IMR-90 (cell line): ENCODE measurements around the gene TANGO2. TPM values are rescaled to one million over a fixed set of nuclear protein-coding genes. Genes with fewer than 3 reads are reported as not detected.

Experiments
- ATAC-seq: fragments of 200-7000 bp; cut with Tn5 transposase; 2 replicates; pipeline ENCODE4 v1.9.1; 2020; ENCODE audit warnings: low read depth, mild to moderate bottlenecking, moderate library complexity
- BruUV-seq: library from RNA; stranded (reverse); fragments of 400-500 nt; replicated peaks from 2 replicates; lab custom pipeline; 2021; lab: Mats Ljungman, UMichigan
- CTCF ChIA-PET: fragments of 300-600 bp; formaldehyde crosslinking; extraction: SDS; loops from one replicate; lab custom pipeline; 2021; ENCODE audit warnings: antibody characterized with exemption; lab: Yijun Ruan, JAX
- POLR2A ChIA-PET: fragments of 300-600 bp; sonication (Branson Sonifier 250); formaldehyde crosslinking; loops from one replicate; lab custom pipeline; 2022; ENCODE audit warnings: antibody characterized with exemption; ENCODE audit not compliant: unreplicated experiment; lab: Charles Lee
- DNase-seq: peaks from one replicate; pipeline ENCODE4 v3.0.0; 2013
- H2AFZ ChIP-seq: replicated peaks from 2 replicates; pipeline ENCODE3; 2013; ENCODE audit warnings: low read length, mild to moderate bottlenecking; ENCODE audit not compliant: poor library complexity
- H2AK5ac ChIP-seq: 2 replicates; pipeline ENCODE4 v1.6.1; 2013; ENCODE audit warnings: low read depth, low read length, inconsistent platforms
- H2AK9ac ChIP-seq: replicated peaks from 2 replicates; pipeline ENCODE3; 2013; ENCODE audit warnings: mild to moderate bottlenecking, low read depth, low read length, moderate library complexity; ENCODE audit not compliant: poor library complexity
- H2BK120ac ChIP-seq: 2 replicates; pipeline ENCODE4 v1.6.1; 2013; ENCODE audit warnings: low read depth, low read length, inconsistent platforms
- H2BK15ac ChIP-seq: 3 replicates; pipeline ENCODE4 v1.6.1; 2013; ENCODE audit warnings: low read depth, low read length, inconsistent platforms
- H2BK20ac ChIP-seq: 2 replicates; pipeline ENCODE4 v1.6.1; 2013; ENCODE audit warnings: low read depth, mild to moderate bottlenecking, inconsistent platforms, low read length, moderate library complexity
- H2BK5ac ChIP-seq: 2 replicates; pipeline ENCODE4 v1.6.1; 2013; ENCODE audit warnings: mild to moderate bottlenecking, low read depth, low read length, inconsistent platforms; ENCODE audit not compliant: poor library complexity, severe bottlenecking
- H3K14ac ChIP-seq: replicated peaks from 2 replicates; pipeline ENCODE4 v1.6.1; 2013; ENCODE audit warnings: low read depth, low read length, inconsistent platforms
- H3K18ac ChIP-seq: 2 replicates; pipeline ENCODE4 v1.6.1; 2013; ENCODE audit warnings: low read depth, low read length, control low read depth
- H3K23ac ChIP-seq: 2 replicates; pipeline ENCODE4 v1.6.1; 2013; ENCODE audit warnings: low read depth, low read length, inconsistent platforms
- H3K27ac ChIP-seq: 2 replicates; pipeline ENCODE4 v1.5.1; 2013; ENCODE audit warnings: mild to moderate bottlenecking, control low read depth, low read length; ENCODE audit not compliant: insufficient read depth
- H3K27me3 ChIP-seq: 2 replicates; pipeline ENCODE4 v1.6.1; 2013; ENCODE audit warnings: low read length; ENCODE audit not compliant: control insufficient read depth, insufficient read depth
- H3K36me3 ChIP-seq: 2 replicates; pipeline ENCODE4 v1.6.1; 2013; ENCODE audit warnings: low read length, mixed read lengths; ENCODE audit not compliant: control insufficient read depth, insufficient read depth
- H3K4ac ChIP-seq: 2 replicates; pipeline ENCODE4 v1.6.1; 2013; ENCODE audit warnings: low read depth, low read length, inconsistent platforms
- H3K4me1 ChIP-seq: 2 replicates; pipeline ENCODE4 v1.6.1; 2013; ENCODE audit warnings: low read length, mixed read lengths; ENCODE audit not compliant: control insufficient read depth, insufficient read depth
- H3K4me2 ChIP-seq: 2 replicates; pipeline ENCODE4 v1.6.1; 2013; ENCODE audit warnings: low read depth, mild to moderate bottlenecking, control low read depth, low read length, moderate library complexity
- H3K4me3 ChIP-seq: 2 replicates; pipeline ENCODE4 v1.5.1; 2013; ENCODE audit warnings: low read depth, mild to moderate bottlenecking, control low read depth, low read length, moderate library complexity; ENCODE audit not compliant: insufficient read depth
- H3K56ac ChIP-seq: 2 replicates; pipeline ENCODE4 v1.6.1; 2013; ENCODE audit warnings: low read length, inconsistent platforms; ENCODE audit not compliant: insufficient read depth; ENCODE audit errors: extremely low read depth
- H3K79me1 ChIP-seq, 2 experiments: 2 replicates each; pipeline ENCODE4 v1.6.1; 2013; ENCODE audit warnings: low read length in 2 of 2, inconsistent platforms in 1 of 2, low read depth in 1 of 2
- H3K9ac ChIP-seq: 2 replicates; pipeline ENCODE4 v1.6.1; 2013; ENCODE audit warnings: low read depth, low read length, control low read depth
- H3K9me1 ChIP-seq: 2 replicates; pipeline ENCODE4 v1.6.1; 2013; ENCODE audit warnings: low read length, inconsistent platforms; ENCODE audit not compliant: insufficient read depth
- H3K9me3 ChIP-seq: 2 replicates; pipeline ENCODE4 v1.6.1; 2013; ENCODE audit warnings: low read length; ENCODE audit not compliant: control insufficient read depth, insufficient read depth
- H4K20me1 ChIP-seq: 2 replicates; pipeline ENCODE4 v1.6.1; 2013; ENCODE audit warnings: low read length, inconsistent platforms; ENCODE audit not compliant: insufficient read depth
- H4K5ac ChIP-seq: 2 replicates; pipeline ENCODE4 v1.6.1; 2013; ENCODE audit warnings: mild to moderate bottlenecking, low read depth, low read length, control low read depth
- H4K8ac ChIP-seq, 2 experiments: 2 replicates each; pipeline ENCODE4 v1.6.1; 2013; ENCODE audit warnings: low read depth in 2 of 2, low read length in 2 of 2, control low read depth in 1 of 2, inconsistent platforms in 1 of 2
- H4K91ac ChIP-seq: 2 replicates; pipeline ENCODE4 v1.6.1; 2013; ENCODE audit warnings: low read depth, low read length, inconsistent platforms; ENCODE audit not compliant: insufficient read depth
- CEBPB ChIP-seq: IDR thresholded peaks from 2 replicates; pipeline ENCODE4 v1.6.1; 2012; ENCODE audit warnings: low read depth, low read length, improper control_type of control experiment
- CHD1 ChIP-seq: IDR thresholded peaks from 2 replicates; pipeline ENCODE4 v1.6.1; 2012; ENCODE audit warnings: low read depth, low read length, improper control_type of control experiment
- NFE2L2 ChIP-seq: fragments of 150-350 bp; IDR thresholded peaks from 2 replicates; pipeline ENCODE4 v1.6.1; 2016; ENCODE audit warnings: low read depth, mild to moderate bottlenecking, low read length
- WGBS, 2 experiments: methylation state at CpG; one replicate each; pipeline versions ENCODE4 v1.1.5 to v1.1.7; 2013; ENCODE audit warnings: missing lambda C conversion rate in 2 of 2; ENCODE audit not compliant: insufficient read length in 1 of 2; ENCODE audit errors: extremely low coverage in 2 of 2; 5-methylcytosine and 5-hydroxymethylcytosine counted together
- dilution Hi-C: fragments of 300-500 bp; cut with HindIII; formaldehyde crosslinking; loops from one replicate; pipeline ENCODE4 v1.14.3; 2018; ENCODE audit warnings: low sequenced_read_pairs; ENCODE audit not compliant: unreplicated experiment
- in situ Hi-C: fragments of 300-500 bp; cut with MboI; formaldehyde crosslinking; loops from 3 replicates; pipeline ENCODE4 v1.14.3; 2019; ENCODE audit warnings: low sequenced_read_pairs, inconsistent platforms, mixed read lengths
- intact Hi-C: fragments of 100-400 bp; cut with micrococcal nuclease; formaldehyde crosslinking; loops from 2 replicates; pipeline ENCODE4 v1.10.0; 2022
- polyA plus RNA-seq, 3 experiments: library from polyadenylated mRNA; depleted of rRNA; stranded (reverse); fragments of >200 nt; gene quantifications; 2 replicates each; pipeline ENCODE4 v1.2.3, GENCODE V29; 2012; ENCODE audit warnings: low replicate concordance in 1 of 3
- total RNA-seq: library from RNA; depleted of rRNA; stranded (reverse); fragments of >200 nt; gene quantifications from 2 replicates; pipeline ENCODE4 v1.2.3, GENCODE V29; 2012
- TF ChIP-seq, protein P1 (sequence below): fragments of 150-350 bp; IDR thresholded peaks from 2 replicates; pipeline ENCODE4 v1.6.1; 2017; ENCODE audit warnings: mild to moderate bottlenecking, antibody characterized with exemption, low read length, low read depth

The TANGO2 gene
- total and polyA plus RNA-seq, 2 of the 4 experiments (the other 2 are of a cell fraction), result 45.1 to 75.1 TPM

- dilution Hi-C loops, result no loop called here
- Histone ChIP-seq H3K79me1 (peaks cover 5 to 8% of the 10 kb centered on the region in 2 experiments; a peak in 1 of 4 replicates), H4K91ac (no peak overlapping the region), H4K8ac (no peak overlapping the region), H3K27ac (no peak overlapping the region), H2AK9ac (no peak overlapping the region), H2BK5ac (no peak overlapping the region), H3K9me1 (no peaks in the 10 kb centered on the region), H4K20me1 (no peaks in the 10 kb centered on the region; the same call in 1 of the 2 replicates), H2AFZ (no peak overlapping the region), H3K14ac (no peak overlapping the region), H2AK5ac (no peak overlapping the region), H3K4me2 (no peak overlapping the region), H4K5ac (no peak overlapping the region), H3K18ac (no peak overlapping the region), H3K56ac (no peak overlapping the region), H3K4me1 (no peaks in the 10 kb centered on the region), H3K23ac (no peak overlapping the region), H3K4me3 (no peak overlapping the region), H3K9ac (no peak overlapping the region), H3K4ac (no peak overlapping the region), H3K9me3 (no peaks in the 10 kb centered on the region), H3K36me3 (peaks cover 55% of the 10 kb centered on the region), H2BK20ac (no peak overlapping the region), H3K27me3 (no peaks in the 10 kb centered on the region), H2BK120ac (no peak overlapping the region), H2BK15ac (no peak overlapping the region)
- 80% methylated on average over 1 of the region's 13 CpGs; no CpG with 5 or more reads in 1 of the 2 experiments for WGBS, 2 experiments
- in situ Hi-C loops, result no loop called here
- no peak for DNase-seq
- intact Hi-C loops, result no loop called here
- ChIA-PET POLR2A (no interaction called here), CTCF (no interaction called here)
- TF ChIP-seq, protein P1, sequence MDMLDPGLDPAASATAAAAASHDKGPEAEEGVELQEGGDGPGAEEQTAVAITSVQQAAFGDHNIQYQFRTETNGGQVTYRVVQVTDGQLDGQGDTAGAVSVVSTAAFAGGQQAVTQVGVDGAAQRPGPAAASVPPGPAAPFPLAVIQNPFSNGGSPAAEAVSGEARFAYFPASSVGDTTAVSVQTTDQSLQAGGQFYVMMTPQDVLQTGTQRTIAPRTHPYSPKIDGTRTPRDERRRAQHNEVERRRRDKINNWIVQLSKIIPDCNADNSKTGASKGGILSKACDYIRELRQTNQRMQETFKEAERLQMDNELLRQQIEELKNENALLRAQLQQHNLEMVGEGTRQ, result no peak
- TF ChIP-seq CHD1 (no peak), NFE2L2 (no peak), CEBPB (no peak)
- no TSS peak for BruUV-seq
- ATAC-seq, result no peak
Observed at GRCh38 chr22:20057596-20058268, 36.8 kb downstream of the TANGO2 start.
